SH-SY5Y (cell line): ENCODE results near the gene SELL.

Experiments used
- GATA2 ChIP-seq: IDR thresholded peaks from 2 replicates; pipeline ENCODE4 v1.6.1; 2011; ENCODE audit warnings: mild to moderate bottlenecking, low read depth, low read length
- GATA3 ChIP-seq: IDR thresholded peaks from 2 replicates; pipeline ENCODE4 v1.6.1; 2011; ENCODE audit warnings: low read depth, mild to moderate bottlenecking, low read length, moderate library complexity

- TF ChIP-seq GATA2 (no peak), GATA3 (no peak)
These were observed 31.7 kb downstream of the SELL start for GRCh38 chr1:169679692-169680091.
